Measurements from ENCODE around the gene TTC28.
"Not testable (repeated sequence)": the region's sequence is repeated elsewhere in the genome, so short reads cannot be mapped to it uniquely, and the experiment has no call there.

The TTC28 gene

GRCh38 chr22:28480000-28480715 lies 199.5 kb downstream of the TTC28 start:
- DNase-seq, result no peak

DNA sequence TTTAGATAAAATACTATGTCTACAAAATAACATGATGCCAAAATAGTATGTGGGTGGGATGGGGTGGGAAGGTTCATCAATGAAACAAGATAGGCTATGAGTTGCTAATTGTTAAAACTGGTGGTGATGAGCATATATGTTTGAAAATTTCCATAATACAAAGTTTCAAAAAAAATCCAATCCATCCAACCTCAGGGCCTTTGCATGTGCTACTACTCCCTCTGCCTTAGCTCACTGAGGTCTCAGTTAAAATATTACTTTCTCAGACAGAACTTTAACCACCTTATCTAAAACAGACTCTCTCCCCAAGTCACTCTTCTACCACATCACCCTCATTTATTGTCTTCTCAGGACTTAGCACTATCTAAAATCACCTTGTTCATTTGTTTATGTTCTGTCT lies 201.1 kb downstream of the TTC28 start:
- no peak for DNase-seq

DNA sequence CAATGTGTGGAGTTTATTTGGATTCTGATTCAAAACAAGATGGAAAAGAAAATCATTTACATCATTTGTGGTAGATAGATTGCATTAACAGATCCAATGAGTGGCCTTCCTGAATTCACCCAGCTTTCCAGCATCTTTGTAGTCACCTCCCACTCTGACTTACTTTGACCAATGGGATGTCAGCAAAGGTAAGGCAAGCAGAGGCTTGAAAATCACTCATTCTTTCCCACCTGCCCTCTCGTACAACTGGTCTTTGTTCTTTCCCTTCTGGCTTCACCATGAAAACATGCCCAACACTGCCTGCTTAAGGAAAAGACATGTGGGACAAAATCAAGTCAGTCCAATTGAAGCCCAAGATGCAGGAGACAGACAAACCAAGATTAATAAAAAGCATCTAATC lies 202.1 kb downstream of the TTC28 start:
- no peak for DNase-seq

- no peak for DNase-seq
Observed at GRCh38 chr22:28474330-28474729, 205.3 kb downstream of the TTC28 start.

DNA sequence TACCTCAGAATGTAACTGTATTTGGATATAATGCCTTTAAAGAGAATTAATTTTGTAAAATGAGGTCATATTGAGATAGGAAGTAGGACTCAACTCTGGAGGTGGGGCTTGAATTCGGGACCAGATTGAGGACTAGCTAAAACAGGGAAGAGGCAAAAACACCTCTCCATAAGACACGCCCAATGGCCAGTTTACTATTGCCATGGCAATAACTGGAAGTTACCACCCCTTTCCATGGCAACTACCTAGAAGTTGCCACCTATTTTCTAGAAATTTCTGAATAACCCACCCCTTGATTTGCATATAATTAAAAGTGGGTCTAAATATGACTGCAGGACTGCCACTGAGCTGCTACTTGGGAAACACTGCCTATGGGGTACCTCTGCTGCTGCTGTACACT lies 206.4 kb downstream of the TTC28 start:
- DNase-seq, result no peak

GRCh38 chr22:28467055-28467454 lies 212.6 kb downstream of the TTC28 start:
- not testable (repeated sequence) for DNase-seq

DNA sequence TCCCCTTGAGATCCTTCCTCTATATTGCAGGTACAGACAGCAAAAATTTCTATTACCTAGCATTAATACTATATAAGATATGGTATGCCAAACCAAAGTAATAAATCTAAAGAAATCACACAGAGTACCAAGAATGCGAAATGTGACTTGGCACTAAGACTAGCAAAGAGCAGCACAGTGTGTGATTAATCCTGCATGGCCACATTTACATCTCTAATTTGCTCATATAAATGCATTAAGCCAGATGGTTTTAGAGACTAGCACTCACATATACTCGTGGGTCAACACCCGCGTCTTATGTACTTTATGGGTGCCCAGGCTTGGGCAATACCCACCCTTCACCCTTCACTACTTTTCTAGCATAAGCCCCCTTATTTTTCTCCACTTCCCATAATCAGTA lies 213.2 kb downstream of the TTC28 start:
- no peak for DNase-seq

GRCh38 chr22:28465841-28466240 lies 213.8 kb downstream of the TTC28 start:
- no peak for DNase-seq

- DNase-seq, result no peak
Observed at GRCh38 chr22:28464127-28464526, 215.5 kb downstream of the TTC28 start.

DNA sequence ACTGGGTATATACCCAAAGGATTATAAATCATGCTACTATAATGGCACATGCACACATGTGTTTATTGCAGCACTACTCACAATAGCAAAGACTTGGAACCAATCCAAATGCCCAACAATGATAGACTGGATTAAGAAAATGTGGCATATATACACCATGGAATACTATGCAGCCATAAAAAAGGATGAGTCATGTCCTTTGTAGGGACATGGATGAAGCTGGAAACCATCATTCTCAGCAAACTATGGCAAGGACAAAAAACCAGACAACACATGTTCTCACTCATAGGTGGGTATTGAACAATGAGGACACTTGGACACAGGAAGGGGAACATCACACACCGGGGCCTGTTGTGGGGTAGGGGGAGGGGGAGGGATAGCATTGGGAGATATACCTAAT lies 216.2 kb downstream of the TTC28 start:
- DNase-seq, result not testable (repeated sequence)

DNA sequence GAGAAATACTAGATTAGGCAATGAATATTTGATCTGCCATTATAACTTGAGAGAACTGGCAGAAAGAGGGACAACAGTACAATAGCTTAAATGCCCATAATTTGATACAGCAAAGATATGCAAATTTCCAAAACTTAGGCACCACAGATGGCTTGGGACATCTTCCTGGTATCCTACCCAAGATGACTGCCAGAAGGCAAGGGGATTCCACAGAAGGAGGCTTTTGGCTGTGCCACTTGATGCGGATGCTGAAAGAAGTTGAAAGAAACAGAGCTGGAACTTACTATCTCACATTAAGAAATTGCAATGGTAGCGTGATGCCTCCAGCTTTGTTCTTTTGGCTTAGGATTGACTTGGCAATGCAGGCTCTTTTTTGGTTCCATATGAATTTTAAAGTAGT lies 216.7 kb downstream of the TTC28 start:
- DNase-seq, result no peak

- DNase-seq, result no peak
Observed at GRCh38 chr22:28462041-28462440, 217.6 kb downstream of the TTC28 start.

- DNase-seq, result no peak
Observed at GRCh38 chr22:28454431-28455064, 225.1 kb downstream of the TTC28 start.

GRCh38 chr22:28450109-28450508 lies 229.5 kb downstream of the TTC28 start:
- no peak for DNase-seq

DNA sequence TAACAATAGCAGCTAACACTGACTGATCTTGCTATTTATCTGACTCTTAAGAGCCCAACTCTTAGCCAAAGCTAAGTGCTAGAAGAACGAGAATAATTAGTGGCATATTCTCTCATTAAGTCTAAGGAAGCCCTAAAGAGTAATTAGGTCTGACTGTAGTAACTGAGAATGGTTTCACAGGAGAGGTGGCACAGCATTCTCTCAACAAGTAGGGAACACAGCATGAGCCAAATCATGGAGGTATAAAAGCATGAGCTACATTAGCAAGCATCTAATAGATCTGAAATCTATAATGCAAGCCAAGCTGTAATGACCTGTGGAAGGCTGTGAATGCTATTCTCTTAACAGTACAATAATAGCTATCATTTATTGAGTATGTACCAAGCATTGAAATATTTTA lies 230.6 kb downstream of the TTC28 start:
- no peak for DNase-seq

DNA sequence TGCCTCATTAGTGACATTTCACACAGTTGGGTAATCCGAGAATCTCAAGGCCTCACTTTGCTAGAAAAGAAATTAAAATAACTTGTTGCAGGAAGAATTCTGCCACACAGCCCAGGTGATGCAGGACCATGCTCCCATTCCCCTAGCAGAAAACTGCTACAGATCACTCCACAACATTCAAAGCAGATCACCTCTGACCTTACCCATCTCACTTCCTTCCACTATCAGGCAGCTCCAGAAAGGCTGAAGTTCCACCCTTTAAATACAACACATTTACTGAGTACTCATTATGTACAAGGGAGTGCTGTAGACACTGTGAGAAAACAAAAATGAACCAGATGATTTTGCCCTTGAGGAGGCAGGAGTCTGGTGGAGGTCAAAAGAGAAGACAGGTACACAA lies 231.0 kb downstream of the TTC28 start:
- DNase-seq, result no peak

DNA sequence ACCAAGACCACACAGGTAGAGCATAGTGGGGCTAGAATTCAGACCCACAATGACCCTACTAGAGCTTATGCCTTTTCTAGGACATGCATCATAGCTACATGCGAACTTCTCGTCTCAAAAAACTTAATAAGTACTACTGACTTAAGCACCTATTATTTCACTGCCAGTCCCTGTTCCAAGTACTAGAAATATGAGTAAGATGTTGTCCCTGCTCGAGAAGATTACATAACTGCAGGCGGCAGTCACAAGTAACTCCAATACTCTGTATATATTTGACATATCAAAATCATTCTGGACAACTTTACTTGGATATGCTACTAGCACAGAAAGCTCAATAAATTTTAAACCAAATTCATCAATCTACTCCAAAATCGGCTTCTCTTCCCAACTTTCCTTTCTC lies 235.0 kb downstream of the TTC28 start:
- no peak for DNase-seq

- DNase-seq, result no peak
Observed at GRCh38 chr22:28443526-28443876, 236.1 kb downstream of the TTC28 start.

- no peak for DNase-seq
Observed at GRCh38 chr22:28442711-28443525, 236.7 kb downstream of the TTC28 start.

DNA sequence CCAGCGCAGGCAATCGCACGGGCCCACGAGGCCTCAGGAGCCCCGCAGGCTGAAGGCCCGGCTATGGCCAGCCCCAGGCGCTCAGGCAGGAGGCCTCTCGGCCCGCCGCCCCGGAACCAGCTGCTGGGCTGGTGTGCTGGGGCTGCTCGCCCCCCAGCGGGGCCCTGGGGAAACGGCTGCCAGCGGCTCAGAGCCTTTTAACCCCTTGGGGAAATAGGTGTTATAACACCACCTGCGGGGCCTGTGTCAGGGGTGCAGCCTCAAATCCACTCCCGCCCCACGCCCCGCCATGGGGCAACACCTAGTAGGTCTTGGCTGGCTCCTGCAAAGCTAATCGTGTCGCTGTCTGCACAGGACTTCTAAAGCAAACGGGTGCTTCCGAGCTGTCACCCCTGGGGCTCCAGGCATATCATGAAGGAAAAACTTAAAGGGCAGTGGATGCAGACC lies 237.4 kb downstream of the TTC28 start:
- DNase-seq, result no peak

DNA sequence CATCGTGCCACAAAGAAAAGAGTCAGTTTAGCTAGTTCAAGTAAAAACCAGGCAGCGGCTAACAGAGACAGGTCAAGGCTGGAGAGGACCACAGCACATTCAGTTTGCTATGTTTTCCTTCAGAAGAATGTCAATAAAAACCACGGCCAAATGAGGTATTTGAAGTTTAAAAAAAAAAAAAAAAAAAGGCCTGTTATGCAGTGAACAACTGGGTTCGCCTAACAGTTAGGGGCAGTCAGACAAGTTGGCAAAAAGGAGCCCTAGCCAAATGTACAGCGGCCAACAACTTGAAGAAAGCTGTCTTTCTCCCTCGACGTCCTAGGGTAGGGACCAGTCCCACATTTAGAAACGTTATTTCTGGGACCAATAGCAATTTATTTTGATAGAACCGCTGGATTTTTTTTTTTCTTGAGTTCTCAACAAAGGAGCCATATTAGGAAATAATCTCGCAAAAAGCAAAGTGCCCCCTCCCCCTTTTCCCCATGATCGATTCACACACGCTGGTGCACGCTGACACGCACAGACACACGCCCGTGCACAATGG lies 237.8 kb downstream of the TTC28 start:
- no peak for DNase-seq

GRCh38 chr22:28440592-28441390 lies 238.8 kb downstream of the TTC28 start:
- DNase-seq, result no peak

All from NCI-H2107 (cell line).